ENCODE measurements around the gene MAP3K12. TPM values are rescaled to one million over a fixed set of nuclear protein-coding genes. Genes with fewer than 3 reads are reported as not detected.
"Not testable (repeated sequence)": the region's sequence is repeated elsewhere in the genome, so short reads cannot be mapped to it uniquely, and the experiment has no call there.

MAP3K12 gene
- total RNA-seq, 2 donors from 2014 or later = 27.9 to 36.8 TPM

DNA sequence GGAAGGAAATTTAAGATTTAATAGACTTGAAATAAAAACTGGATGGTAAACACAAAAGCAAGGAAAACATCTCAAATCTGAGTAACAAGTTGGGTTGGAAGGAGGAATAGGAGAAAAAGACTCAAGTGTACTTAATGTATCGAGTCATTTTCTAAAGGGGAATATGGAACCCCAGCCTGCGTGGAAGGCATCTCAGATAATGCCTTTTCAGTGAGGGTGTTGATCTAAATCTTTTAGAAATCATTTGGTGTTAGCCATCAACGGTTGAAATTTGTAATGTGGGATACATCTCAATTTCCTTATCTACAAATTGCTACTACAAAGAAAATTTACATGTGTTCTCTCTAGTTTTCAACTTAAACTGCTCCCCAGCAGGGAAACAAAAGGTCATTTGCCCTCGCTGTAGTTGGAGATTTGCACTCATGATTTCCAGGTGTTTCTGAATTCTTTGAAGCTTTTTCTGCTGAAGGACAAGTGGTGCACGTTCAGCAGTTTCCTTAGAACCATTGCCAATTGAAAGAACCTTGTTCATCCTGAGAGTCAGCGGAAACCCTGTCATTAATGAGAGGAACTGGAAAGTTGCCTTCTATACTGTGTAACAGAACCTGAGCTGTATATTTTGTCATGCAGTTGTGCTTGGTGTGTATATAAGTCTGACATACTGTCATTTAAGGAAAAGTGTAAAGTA is 45.2 kb downstream of the MAP3K12 start:
- Histone ChIP-seq H3K27me3 (replicated peaks; ENCODE audit: insufficient read depth) (no peaks in the 10 kb centered on the region), H3K36me3 (peaks cover 45% of the 10 kb centered on the region), H3K27ac (no peak overlapping the region), H3K9me3 (no peaks in the 10 kb centered on the region), H3K4me3 (peak overlapping the region; percentile 99), H3K4me1 (ENCODE audit: control insufficient read depth in 1 of 2, low read depth in 2 of 2) (peaks cover 17 to 22% of the 10 kb centered on the region in 2 donors)
- ATAC-seq (ENCODE audit: insufficient number of reproducible peaks, low FRiP score, low read depth) (no peak), DNase-seq (ENCODE audit: low spot score) (no peak)
- TF ChIP-seq, protein P1, sequence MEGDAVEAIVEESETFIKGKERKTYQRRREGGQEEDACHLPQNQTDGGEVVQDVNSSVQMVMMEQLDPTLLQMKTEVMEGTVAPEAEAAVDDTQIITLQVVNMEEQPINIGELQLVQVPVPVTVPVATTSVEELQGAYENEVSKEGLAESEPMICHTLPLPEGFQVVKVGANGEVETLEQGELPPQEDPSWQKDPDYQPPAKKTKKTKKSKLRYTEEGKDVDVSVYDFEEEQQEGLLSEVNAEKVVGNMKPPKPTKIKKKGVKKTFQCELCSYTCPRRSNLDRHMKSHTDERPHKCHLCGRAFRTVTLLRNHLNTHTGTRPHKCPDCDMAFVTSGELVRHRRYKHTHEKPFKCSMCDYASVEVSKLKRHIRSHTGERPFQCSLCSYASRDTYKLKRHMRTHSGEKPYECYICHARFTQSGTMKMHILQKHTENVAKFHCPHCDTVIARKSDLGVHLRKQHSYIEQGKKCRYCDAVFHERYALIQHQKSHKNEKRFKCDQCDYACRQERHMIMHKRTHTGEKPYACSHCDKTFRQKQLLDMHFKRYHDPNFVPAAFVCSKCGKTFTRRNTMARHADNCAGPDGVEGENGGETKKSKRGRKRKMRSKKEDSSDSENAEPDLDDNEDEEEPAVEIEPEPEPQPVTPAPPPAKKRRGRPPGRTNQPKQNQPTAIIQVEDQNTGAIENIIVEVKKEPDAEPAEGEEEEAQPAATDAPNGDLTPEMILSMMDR (IDR thresholded peaks at IDR 0.05) = no peak

DNA sequence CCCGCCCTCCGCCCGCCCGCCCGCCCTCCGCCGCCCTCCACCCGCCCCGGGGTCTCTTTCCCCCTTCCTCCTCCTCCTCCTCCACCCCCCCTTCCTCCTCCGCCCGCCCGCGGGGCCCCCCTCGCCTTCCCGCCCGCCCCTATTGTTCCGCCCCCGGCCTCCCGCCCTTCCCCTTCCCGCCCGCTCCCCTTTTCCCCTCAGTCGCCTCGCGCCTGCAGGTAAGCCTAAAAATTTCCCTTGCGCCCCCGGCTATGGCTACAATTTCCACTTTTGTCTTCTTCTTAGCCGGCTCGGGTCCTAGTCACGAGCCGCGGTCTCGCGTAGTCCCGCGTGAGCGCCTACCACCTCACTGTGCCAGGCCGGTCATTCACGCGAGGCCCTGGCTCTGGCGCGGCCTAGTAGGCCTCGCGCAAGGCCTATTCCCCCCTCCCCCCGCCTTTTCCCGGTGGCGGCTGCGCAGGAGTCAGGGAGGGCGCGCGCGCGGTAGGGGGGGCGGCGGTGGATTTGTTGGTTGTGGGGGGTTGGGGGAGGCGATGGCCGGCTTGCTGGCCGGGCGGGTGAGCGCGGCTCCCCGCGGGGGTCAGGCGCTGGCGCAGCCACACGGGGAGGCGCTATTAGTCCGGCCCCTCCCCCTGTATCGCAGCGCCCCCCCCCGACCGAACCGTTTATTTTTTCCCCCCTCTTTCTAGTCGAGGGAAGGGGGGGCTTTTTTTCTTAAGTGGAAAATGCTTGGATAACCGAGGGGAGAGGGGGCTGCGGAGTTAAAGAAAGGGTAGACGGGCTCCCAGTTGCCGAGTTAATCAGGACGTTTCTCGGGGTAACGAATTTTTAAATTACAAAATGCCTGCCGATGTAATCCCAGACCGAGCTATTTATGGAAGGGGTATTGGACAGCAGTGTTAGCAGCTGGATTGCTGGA is 46.8 kb downstream of the MAP3K12 start:
- Histone ChIP-seq H3K36me3 (peaks cover 39% of the 10 kb centered on the region), H3K27ac (peak overlapping the region; percentile 96 to 98), H3K9me3 (no peaks in the 10 kb centered on the region), H3K4me3 (peak overlapping the region; percentile 99), H3K27me3 (replicated peaks; ENCODE audit: insufficient read depth) (no peaks in the 10 kb centered on the region), H3K4me1 (ENCODE audit: control insufficient read depth in 1 of 2, low read depth in 2 of 2) (peaks cover 17 to 22% of the 10 kb centered on the region in 2 donors)
- ATAC-seq (ENCODE audit: insufficient number of reproducible peaks, low FRiP score, low read depth) (peak; percentile 32), DNase-seq (ENCODE audit: low spot score) (peak; percentile 78)
- TF ChIP-seq, protein P1 (IDR thresholded peaks at IDR 0.05) = peak; percentile 35

DNA sequence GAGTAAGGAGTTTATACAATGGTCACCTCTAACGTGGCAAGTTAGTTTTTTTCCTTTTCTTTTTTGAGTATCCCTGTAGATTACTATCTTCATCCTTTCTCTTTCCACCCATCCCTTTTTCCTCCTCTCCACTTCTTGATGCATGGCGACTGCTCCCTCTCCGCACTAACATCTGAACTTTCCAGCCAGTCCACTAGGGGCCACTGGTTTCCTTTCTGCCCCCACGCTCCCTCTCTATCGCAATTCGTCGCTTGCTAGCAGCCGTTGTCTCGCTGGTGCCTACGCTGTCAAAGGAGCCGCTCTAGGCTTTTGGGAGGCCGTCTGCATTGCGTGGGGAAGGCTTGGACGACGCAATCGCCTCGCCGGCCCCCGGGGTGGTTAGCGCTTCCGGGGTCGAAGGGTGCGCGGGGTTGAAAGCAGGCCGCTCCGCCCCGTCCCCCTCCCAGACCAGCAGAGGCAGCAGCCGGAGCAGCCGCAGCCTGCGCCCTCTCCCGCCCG is 47.5 kb downstream of the MAP3K12 start, which contains the start of gene PCBP2:
Gene PCBP2, plus strand, starts transcription at position 442 of the 498 bp plus-strand sequence. CDS start 2,699 bp downstream, outside the sequence.
- TF ChIP-seq, protein P1 (IDR thresholded peaks at IDR 0.05) = peak; percentile 87
- peaks cover 32% of the 10 kb centered on the region for H3K36me3 ChIP-seq
- H3K27ac ChIP-seq = peak within 1 kb of the TSS; percentile 96 to 98
- peaks cover 17 to 22% of the 10 kb centered on the region in 2 donors for H3K4me1 ChIP-seq (ENCODE audit: control insufficient read depth in 1 of 2, low read depth in 2 of 2)
- H3K9me3 ChIP-seq = no peaks in the 10 kb centered on the region
- peak within 1 kb of the TSS; percentile 99 for H3K4me3 ChIP-seq
- ATAC-seq (ENCODE audit: insufficient number of reproducible peaks, low FRiP score, low read depth) (peak; percentile 94), DNase-seq (ENCODE audit: low spot score) (peak; percentile 93)
- H3K27me3 ChIP-seq (replicated peaks; ENCODE audit: insufficient read depth) = no peaks in the 10 kb centered on the region

DNA sequence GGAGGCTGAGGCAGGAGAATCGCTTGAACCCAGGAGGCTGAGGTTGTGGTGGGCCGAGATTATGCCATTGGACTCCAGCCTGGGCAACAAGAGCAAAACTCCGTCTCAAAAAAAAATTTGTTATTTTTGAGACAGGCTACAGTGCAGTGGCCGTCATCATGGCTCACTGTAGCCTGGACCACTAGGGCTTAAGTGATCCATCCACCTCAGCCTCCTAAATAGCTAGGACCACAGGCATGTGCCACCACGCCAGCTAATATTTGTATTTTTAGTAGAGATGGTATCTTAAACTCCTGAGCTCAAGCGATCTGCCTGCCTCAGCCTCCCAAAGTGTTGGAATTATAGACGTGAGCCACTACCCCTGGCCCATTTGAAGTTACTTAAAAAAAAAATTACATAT is 48.3 kb downstream of the MAP3K12 start:
- TF ChIP-seq, protein P1 (IDR thresholded peaks at IDR 0.05) = no peak
- Histone ChIP-seq H3K4me3 (no peak overlapping the region), H3K27ac (no peak overlapping the region), H3K4me1 (ENCODE audit: control insufficient read depth in 1 of 2, low read depth in 2 of 2) (peaks cover 17 to 22% of the 10 kb centered on the region in 2 donors), H3K9me3 (no peaks in the 10 kb centered on the region), H3K36me3 (peaks cover 26% of the 10 kb centered on the region), H3K27me3 (replicated peaks; ENCODE audit: insufficient read depth) (no peaks in the 10 kb centered on the region)
- no peak for ATAC-seq (ENCODE audit: insufficient number of reproducible peaks, low FRiP score, low read depth)
- DNase-seq (ENCODE audit: low spot score) = no peak

DNA sequence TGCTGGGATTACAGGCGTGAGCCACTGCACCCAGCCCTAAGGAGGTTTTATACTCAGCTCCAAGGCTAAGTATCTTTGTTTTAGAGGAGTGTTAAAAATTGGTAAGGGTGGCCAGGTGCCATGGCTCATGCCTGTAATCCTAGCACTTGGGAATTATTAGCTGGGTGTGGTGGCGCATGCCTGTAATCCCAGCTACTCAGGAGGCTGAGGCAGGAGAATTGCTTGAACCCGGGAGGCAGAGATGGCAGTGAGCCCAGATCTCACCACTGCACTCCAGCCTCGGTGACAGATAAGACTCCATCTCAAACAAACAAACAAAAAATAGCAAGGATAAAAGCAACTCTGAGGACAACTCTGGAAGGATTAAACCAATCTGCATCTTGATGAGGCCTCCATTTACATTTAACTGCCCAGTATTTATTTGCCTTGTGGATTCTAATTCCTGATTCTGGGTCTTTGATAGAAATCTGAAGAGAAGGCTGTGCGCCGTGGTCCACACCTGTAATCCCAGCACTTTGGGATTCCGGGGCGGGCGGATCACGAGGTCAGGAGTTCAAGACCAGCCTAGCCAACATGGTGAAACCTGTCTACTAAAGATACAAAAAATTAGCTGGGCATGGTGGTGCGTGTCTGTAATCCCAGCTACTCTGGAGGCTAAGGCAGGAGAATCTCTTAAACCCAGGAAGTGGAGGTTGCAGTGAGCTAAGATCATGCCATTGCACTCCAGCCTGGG is 54.5 kb downstream of the MAP3K12 start:
- peaks cover 22% of the 10 kb centered on the region for H3K36me3 ChIP-seq
- peaks cover 15 to 16% of the 10 kb centered on the region in 2 donors for H3K4me1 ChIP-seq (ENCODE audit: control insufficient read depth in 1 of 2, low read depth in 2 of 2)
- H3K27ac ChIP-seq; H3K4me3 ChIP-seq; ATAC-seq (ENCODE audit: insufficient number of reproducible peaks, low FRiP score, low read depth); DNase-seq (ENCODE audit: low spot score); H3K9me3 ChIP-seq; H3K27me3 ChIP-seq (replicated peaks; ENCODE audit: insufficient read depth): not testable (repeated sequence)

Measured in thoracic aorta (tissue), 2 donors.